ENCODE measurements around the gene CHRD. TPM values are rescaled to one million over a fixed set of nuclear protein-coding genes. Genes with fewer than 3 reads are reported as not detected.

The CHRD gene
- total and polyA plus RNA-seq, 9 of the 15 experiments (the other 6 are each of a cell fraction or from before 2014, with no cell fraction given): 0.11 to 1.3 (median 0.59) TPM; not detected in 3

GRCh38 chr3:184399410-184399809 lies 19.6 kb downstream of the CHRD start:
- no peak for FAIRE-seq
- WGBS (ENCODE audit: insufficient coverage, low coverage, missing lambda C conversion rate): 7% methylated on average over 9 of the region's 9 CpGs
- in situ Hi-C loops (cut with MboI): no loop called here

More at GRCh38 chr3:184399410-184399809, 19.6 kb downstream of the CHRD start:
- no peak overlapping the region for H2AFZ ChIP-seq (ENCODE audit: low read depth, low read length)
- TF ChIP-seq BRCA1 (IDR thresholded peaks at IDR 0.05): no peak
- no peak for TF ChIP-seq BRCA1 (CRISPR knock-in tag; IDR thresholded peaks at IDR 0.05)
- TF ChIP-seq ZNF384 (IDR thresholded peaks at IDR 0.05; ENCODE audit: low read depth, low read length): no peak
- no peak for TF ChIP-seq ZNF354B (CRISPR knock-in tag; IDR thresholded peaks at IDR 0.05)
- no peak for TF ChIP-seq DPF2 (IDR thresholded peaks at IDR 0.05)
- no peak for TF ChIP-seq NR4A1 (CRISPR knock-in tag; IDR thresholded peaks at IDR 0.05)
- no peak for TF ChIP-seq NR4A1 (tag; IDR thresholded peaks at IDR 0.05)
- TF ChIP-seq ZNF584 (CRISPR knock-in tag; IDR thresholded peaks at IDR 0.05; ENCODE audit: low read depth): no peak
- no peak for TF ChIP-seq ZNF253 (CRISPR knock-in tag; conservative IDR thresholded peaks at IDR 0.05)
- no peak for TF ChIP-seq TSC22D4 (tag; IDR thresholded peaks at IDR 0.05)
- TF ChIP-seq NONO (IDR thresholded peaks at IDR 0.05; ENCODE audit: low read depth in 2 of 2, low read length in 1 of 2): no peak
- TF ChIP-seq CEBPG (CRISPR knock-in tag; IDR thresholded peaks at IDR 0.05): no peak
- no peak for TF ChIP-seq CEBPG (tag; conservative IDR thresholded peaks at IDR 0.05 in 1 of 2, IDR thresholded peaks at IDR 0.05 in 1 of 2)
- TF ChIP-seq HOMEZ (CRISPR knock-in tag; IDR thresholded peaks at IDR 0.05): no peak
- TF ChIP-seq ZNF280A (IDR thresholded peaks at IDR 0.05; ENCODE audit: low read depth, partially characterized antibody): no peak
- no peak for TF ChIP-seq POLR2H (tag; IDR thresholded peaks at IDR 0.05; ENCODE audit: low read depth)
- TF ChIP-seq ATF3 (IDR thresholded peaks at IDR 0.05): no peak
- TF ChIP-seq ATF3 (CRISPR knock-in tag; conservative IDR thresholded peaks at IDR 0.05): no peak
- H3K4me3 ChIP-seq: no peak overlapping the region
- H3K27ac ChIP-seq (ENCODE audit: extremely low read depth, low read depth, low read length): no peak overlapping the region
- no peaks in the 10 kb centered on the region for H3K9me1 ChIP-seq (ENCODE audit: control insufficient read depth, insufficient read depth, low read length)
- 0 out of 2 replicates have a peak, but pooled peaks cover 4% of the 10 kb centered on the region for H4K20me1 ChIP-seq (replicated peaks; ENCODE audit: control insufficient read depth, insufficient read depth, low read length)
- ATAC-seq: no peak
- peaks cover 43 to 56% of the 10 kb centered on the region in 2 experiments for H3K27me3 ChIP-seq (ENCODE audit: control insufficient read depth in 2 of 2, insufficient read depth in 2 of 2, low read length in 2 of 2)
- H3K79me2 ChIP-seq (ENCODE audit: control insufficient read depth, insufficient read depth, low read length): no peaks in the 10 kb centered on the region
- no peaks in the 10 kb centered on the region for H3K36me3 ChIP-seq (ENCODE audit: control insufficient read depth, insufficient read depth, low read length)
- POLR2A ChIA-PET: interaction anchor here (0.6 kb wide), 1 partner anchor 112 kb away, joined by 3 read pairs; no protein-coding TSS in a partner anchor
- no TSS peak for BruUV-seq (replicated peaks)
- CTCF ChIA-PET (ENCODE audit: low intra/inter-chr PET ratio): no interaction called here
- H3K4me1 ChIP-seq (replicated peaks in 1 of 2; ENCODE audit: control insufficient read depth in 2 of 2, insufficient read depth in 2 of 2, low read length in 2 of 2): no peaks in the 10 kb centered on the region
- no peak overlapping the region for H3K4me2 ChIP-seq (ENCODE audit: insufficient read depth, low read length)
- no peak for DNase-seq (ENCODE audit: extremely low read depth in 1 of 4, low spot score in 3 of 4)
- H3K9ac ChIP-seq (ENCODE audit: insufficient read depth in 1 of 2, low read depth in 2 of 2, low read length in 2 of 2): no peak overlapping the region
- intact Hi-C loops (cut with micrococcal nuclease): no loop called here
- H3K9me3 ChIP-seq (replicated peaks; ENCODE audit: control insufficient read depth, insufficient read depth, low read depth, low read length): no peaks in the 10 kb centered on the region

All from K562 (cell line).